COLO829 (cell line): Measurements from ENCODE around the gene ZFYVE27.
A peak's percentile ranks its signal among the peaks of the same experiment; 100 is the strongest.

ENCODE experiments used
- DNase-seq: peaks from one replicate; pipeline ENCODE4 v3.0.0; 2012; ENCODE audit warnings: low spot score

Gene ZFYVE27

GRCh38 chr10:97770255-97770654 lies 33.3 kb downstream of the ZFYVE27 start:
- no peak for DNase-seq

GRCh38 chr10:97771055-97771891 lies 34.3 kb downstream of the ZFYVE27 start:
- no peak for DNase-seq

- no peak for DNase-seq
Measured at GRCh38 chr10:97771913-97772823, 35.2 kb downstream of the ZFYVE27 start, which contains the start of gene SFRP5. TSS of gene SFRP5 (minus strand) at chr10:97771999. CDS start at chr10:97771833, 166 bp downstream.

GRCh38 chr10:97773096-97773495 lies 36.2 kb downstream of the ZFYVE27 start:
- no peak for DNase-seq

GRCh38 chr10:97774811-97775294 lies 37.9 kb downstream of the ZFYVE27 start:
- no peak for DNase-seq

- no peak for DNase-seq
Measured at GRCh38 chr10:97777143-97777542, 40.2 kb downstream of the ZFYVE27 start.

- no peak for DNase-seq
Measured at GRCh38 chr10:97778452-97779302, 41.7 kb downstream of the ZFYVE27 start.

- DNase-seq: no peak
Measured at GRCh38 chr10:97779492-97779891, 42.6 kb downstream of the ZFYVE27 start.

GRCh38 chr10:97779975-97780374 lies 43.0 kb downstream of the ZFYVE27 start:
- no peak for DNase-seq

- DNase-seq: peak; percentile 42
Measured at GRCh38 chr10:97780841-97781617, 44.1 kb downstream of the ZFYVE27 start.

- no peak for DNase-seq
Measured at GRCh38 chr10:97781618-97782331, 44.8 kb downstream of the ZFYVE27 start.

- no peak for DNase-seq
Measured at GRCh38 chr10:97782455-97783228, 45.7 kb downstream of the ZFYVE27 start.

- DNase-seq: no peak
Measured at GRCh38 chr10:97784200-97784810, 47.4 kb downstream of the ZFYVE27 start.

- no peak for DNase-seq
Measured at GRCh38 chr10:97785231-97785630, 48.3 kb downstream of the ZFYVE27 start.

- DNase-seq: no peak
Measured at GRCh38 chr10:97785731-97786130, 48.8 kb downstream of the ZFYVE27 start.

- no peak for DNase-seq
Measured at GRCh38 chr10:97788552-97789442, 51.9 kb downstream of the ZFYVE27 start.

- no peak for DNase-seq
Measured at GRCh38 chr10:97789770-97790397, 53.0 kb downstream of the ZFYVE27 start.
